Hepatocyte (in vitro differentiated cells): ENCODE results near the gene AK2.

Experiments
- EZH2 ChIP-seq: fragments of 200-600 bp; sonication (generic); IDR thresholded peaks from 2 replicates; pipeline ENCODE4 v1.6.1; 2016; ENCODE audit warnings: antibody characterized with exemption, mild to moderate bottlenecking, borderline replicate concordance
- EZH2phosphoT487 ChIP-seq: fragments of 200-600 bp; sonication (generic); IDR thresholded peaks from one replicate; pipeline ENCODE4 v1.6.1; 2018; ENCODE audit warnings: antibody characterized with exemption, mild to moderate bottlenecking, low read depth, moderate library complexity; ENCODE audit not compliant: unreplicated experiment, severe bottlenecking
- TF ChIP-seq, protein P1 (sequence below): fragments of 200-600 bp; sonication (generic); IDR thresholded peaks from 2 replicates; pipeline ENCODE4 v1.5.1; 2016; ENCODE audit warnings: antibody characterized with exemption, mild to moderate bottlenecking; ENCODE audit not compliant: poor library complexity

DNA sequence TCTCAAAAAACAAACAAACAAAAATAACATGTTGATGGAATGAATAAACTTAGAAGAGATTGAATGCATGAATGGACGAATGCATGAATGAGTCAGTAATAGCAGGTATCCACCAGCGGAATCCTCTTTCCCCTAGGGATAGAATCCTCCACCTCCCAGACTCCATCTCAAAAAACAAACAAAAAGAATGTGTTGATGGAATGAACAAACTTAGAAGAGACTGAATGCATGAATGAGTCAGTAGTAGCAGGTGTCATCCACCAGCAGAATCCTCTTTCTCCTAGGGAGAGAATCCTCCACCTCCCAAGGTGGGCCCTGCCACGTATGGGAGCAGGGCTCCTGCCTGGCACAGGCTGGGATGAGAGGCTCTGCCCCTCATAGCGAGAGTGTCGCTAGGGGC lies 45.3 kb downstream of the AK2 start:
- TF ChIP-seq, protein P1, sequence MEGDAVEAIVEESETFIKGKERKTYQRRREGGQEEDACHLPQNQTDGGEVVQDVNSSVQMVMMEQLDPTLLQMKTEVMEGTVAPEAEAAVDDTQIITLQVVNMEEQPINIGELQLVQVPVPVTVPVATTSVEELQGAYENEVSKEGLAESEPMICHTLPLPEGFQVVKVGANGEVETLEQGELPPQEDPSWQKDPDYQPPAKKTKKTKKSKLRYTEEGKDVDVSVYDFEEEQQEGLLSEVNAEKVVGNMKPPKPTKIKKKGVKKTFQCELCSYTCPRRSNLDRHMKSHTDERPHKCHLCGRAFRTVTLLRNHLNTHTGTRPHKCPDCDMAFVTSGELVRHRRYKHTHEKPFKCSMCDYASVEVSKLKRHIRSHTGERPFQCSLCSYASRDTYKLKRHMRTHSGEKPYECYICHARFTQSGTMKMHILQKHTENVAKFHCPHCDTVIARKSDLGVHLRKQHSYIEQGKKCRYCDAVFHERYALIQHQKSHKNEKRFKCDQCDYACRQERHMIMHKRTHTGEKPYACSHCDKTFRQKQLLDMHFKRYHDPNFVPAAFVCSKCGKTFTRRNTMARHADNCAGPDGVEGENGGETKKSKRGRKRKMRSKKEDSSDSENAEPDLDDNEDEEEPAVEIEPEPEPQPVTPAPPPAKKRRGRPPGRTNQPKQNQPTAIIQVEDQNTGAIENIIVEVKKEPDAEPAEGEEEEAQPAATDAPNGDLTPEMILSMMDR: no peak
- TF ChIP-seq EZH2 (no peak), EZH2phosphoT487 (no peak)
